SK-N-MC (cell line): Measurements from ENCODE around the gene ANKRD31.
A peak's percentile ranks its signal among the peaks of the same experiment; 100 is the strongest.

Experiments
- DNase-seq: peaks from one replicate; pipeline ENCODE4 v3.0.0-alpha.2; 2011; ENCODE audit warnings: low read depth, low spot score
- H3K27ac ChIP-seq: fragments of 200-600 bp; sonication (generic); 2 replicates; pipeline ENCODE4 v1.5.1; 2016; ENCODE audit warnings: mixed run types
- H3K36me3 ChIP-seq: fragments of 200-600 bp; sonication (generic); 2 replicates; pipeline ENCODE4 v1.6.1; 2017; ENCODE audit warnings: antibody characterized with exemption, low read length, mixed read lengths; ENCODE audit not compliant: insufficient read depth
- H3K4me3 ChIP-seq: fragments of 200-600 bp; sonication (generic); 2 replicates; pipeline ENCODE4 v1.5.1; 2016
- H3K9ac ChIP-seq: fragments of 200-600 bp; sonication (generic); 2 replicates; pipeline ENCODE4 v1.8.0; 2017; ENCODE audit warnings: mixed run types, mixed read lengths; ENCODE audit not compliant: insufficient read length
- H3K9me3 ChIP-seq: fragments of 200-600 bp; sonication (generic); 2 replicates; pipeline ENCODE4 v1.6.1; 2017; ENCODE audit warnings: low read depth, mild to moderate bottlenecking, antibody characterized with exemption, low read length, moderate library complexity, mixed read lengths
- EZH2 ChIP-seq: fragments of 200-600 bp; sonication (generic); IDR thresholded peaks from one replicate; pipeline ENCODE4 v1.6.1; 2017; ENCODE audit warnings: antibody characterized with exemption
- FOXP2 ChIP-seq: optimal IDR thresholded peaks from 2 replicates; pipeline ENCODE3; 2011; ENCODE audit warnings: mild to moderate bottlenecking, moderate library complexity; ENCODE audit not compliant: insufficient read depth; ENCODE audit errors: extremely low read length, control extremely low read depth
- POLR2AphosphoS5 ChIP-seq: IDR thresholded peaks from 2 replicates; pipeline ENCODE4 v1.6.1; 2012; ENCODE audit warnings: mild to moderate bottlenecking, low read depth, low read length, borderline replicate concordance

ANKRD31 gene

GRCh38 chr5:75236322-75237316, at the start of gene ANKRD31:
TSS of gene ANKRD31 (minus strand) at chr5:75236878. CDS start at chr5:75236686, 192 bp downstream.
- Histone ChIP-seq H3K36me3 (no peaks in the 10 kb centered on the region), H3K4me3 (peak within 1 kb of the TSS; percentile 40; the same call in 1 of the 2 replicates), H3K27ac (no peak within 1 kb of the TSS), H3K9me3 (no peaks in the 10 kb centered on the region), H3K9ac (no peak within 1 kb of the TSS)
- DNase-seq = no peak
- no peak for TF ChIP-seq EZH2
- peak; percentile 48 for TF ChIP-seq POLR2AphosphoS5

DNA sequence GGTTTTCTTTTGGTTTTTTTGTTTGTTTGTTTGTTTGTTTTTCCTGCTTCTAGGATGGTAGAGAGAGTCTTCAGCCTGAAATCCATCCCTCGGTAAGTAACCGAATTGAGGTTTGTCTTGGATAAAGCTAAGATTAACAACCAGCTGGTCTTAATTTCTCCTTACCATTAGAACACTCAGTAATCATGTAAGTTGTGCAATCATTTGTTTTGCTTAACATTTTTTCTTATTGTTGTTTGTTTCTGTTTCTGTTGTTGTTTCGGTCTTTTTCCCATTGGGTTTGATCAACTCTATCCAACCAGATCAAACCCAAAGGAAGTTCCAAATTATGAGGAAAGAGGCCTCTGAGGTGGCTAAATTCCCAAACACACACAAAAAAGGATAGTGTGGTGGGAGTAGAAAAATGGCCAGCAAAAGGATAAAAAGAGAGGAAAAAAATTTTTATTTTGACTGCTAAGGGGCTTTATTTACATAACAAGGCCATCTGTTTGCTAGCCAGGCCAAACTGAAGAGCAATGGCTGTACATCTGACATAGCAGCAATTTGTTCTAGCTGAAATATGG, 49.6 kb upstream of the ANKRD31 start:
- H3K4me3 ChIP-seq = no peak overlapping the region
- H3K36me3 ChIP-seq = no peaks in the 10 kb centered on the region
- no peak overlapping the region for H3K9ac ChIP-seq
- TF ChIP-seq EZH2 = no peak
- H3K27ac ChIP-seq = no peak overlapping the region
- DNase-seq = no peak
- no peaks in the 10 kb centered on the region for H3K9me3 ChIP-seq

DNA sequence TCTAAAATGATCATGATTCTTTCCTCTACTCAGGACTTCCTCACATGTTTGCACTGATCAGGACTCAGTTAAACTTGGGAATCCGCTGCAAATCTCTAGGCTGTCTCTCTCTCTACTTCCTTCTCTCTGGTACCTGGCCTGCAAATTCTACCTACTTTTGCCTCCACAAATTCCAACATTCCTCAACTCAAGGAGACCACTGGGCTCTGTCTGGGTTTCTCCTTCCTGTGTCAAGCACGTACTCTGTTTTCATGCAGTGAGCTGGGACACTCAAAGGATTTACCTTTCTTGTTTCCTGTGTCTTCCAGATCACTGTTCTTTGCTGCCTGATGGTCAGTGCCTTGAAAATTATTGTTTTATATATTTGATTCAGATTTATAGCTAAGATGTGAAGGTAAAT, 45.9 kb upstream of the ANKRD31 start:
- H3K36me3 ChIP-seq = no peaks in the 10 kb centered on the region
- H3K9me3 ChIP-seq = no peaks in the 10 kb centered on the region
- H3K9ac ChIP-seq = no peak overlapping the region
- H3K4me3 ChIP-seq = no peak overlapping the region
- TF ChIP-seq POLR2AphosphoS5 (no peak), EZH2 (no peak), FOXP2 (no peak)
- DNase-seq = no peak
- H3K27ac ChIP-seq = no peak overlapping the region

GRCh38 chr5:75281716-75282465, 45.2 kb upstream of the ANKRD31 start:
- no peak overlapping the region for H3K4me3 ChIP-seq
- no peak for DNase-seq
- no peak overlapping the region for H3K27ac ChIP-seq
- no peaks in the 10 kb centered on the region for H3K36me3 ChIP-seq
- H3K9ac ChIP-seq = no peak overlapping the region
- no peaks in the 10 kb centered on the region for H3K9me3 ChIP-seq
- TF ChIP-seq POLR2AphosphoS5 (no peak), FOXP2 (no peak), EZH2 (no peak)

GRCh38 chr5:75279321-75279720, 42.6 kb upstream of the ANKRD31 start:
- Histone ChIP-seq H3K4me3 (no peak overlapping the region), H3K9ac (no peak overlapping the region), H3K9me3 (no peaks in the 10 kb centered on the region), H3K27ac (no peak overlapping the region), H3K36me3 (no peaks in the 10 kb centered on the region)
- TF ChIP-seq FOXP2 = no peak
- TF ChIP-seq EZH2 = no peak
- TF ChIP-seq POLR2AphosphoS5 = no peak
- no peak for DNase-seq

- no peaks in the 10 kb centered on the region for H3K9me3 ChIP-seq
- TF ChIP-seq EZH2 (no peak), FOXP2 (no peak), POLR2AphosphoS5 (no peak)
- H3K9ac ChIP-seq = no peak overlapping the region
- no peak for DNase-seq
- H3K27ac ChIP-seq = no peak overlapping the region
- H3K36me3 ChIP-seq = no peaks in the 10 kb centered on the region
- H3K4me3 ChIP-seq = no peak overlapping the region
Observed at GRCh38 chr5:75277463-75277862, 40.8 kb upstream of the ANKRD31 start.

- no peaks in the 10 kb centered on the region for H3K36me3 ChIP-seq
- no peak for DNase-seq
- TF ChIP-seq EZH2 = no peak
- TF ChIP-seq FOXP2 = no peak
- no peak for TF ChIP-seq POLR2AphosphoS5
Observed at GRCh38 chr5:75275756-75276155, 39.1 kb upstream of the ANKRD31 start.

GRCh38 chr5:75275147-75275546, 38.5 kb upstream of the ANKRD31 start:
- no peak overlapping the region for H3K4me3 ChIP-seq

More at GRCh38 chr5:75275756-75276155, 39.1 kb upstream of the ANKRD31 start:
- Histone ChIP-seq H3K27ac (no peak overlapping the region), H3K9me3 (no peaks in the 10 kb centered on the region), H3K9ac (no peak overlapping the region), H3K4me3 (no peak overlapping the region)

More at GRCh38 chr5:75275147-75275546, 38.5 kb upstream of the ANKRD31 start:
- Histone ChIP-seq H3K9ac (no peak overlapping the region), H3K36me3 (no peaks in the 10 kb centered on the region), H3K9me3 (no peaks in the 10 kb centered on the region), H3K27ac (no peak overlapping the region)
- DNase-seq = no peak
- no peak for TF ChIP-seq POLR2AphosphoS5
- no peak for TF ChIP-seq FOXP2
- TF ChIP-seq EZH2 = no peak
